ENCODE measurements around the gene OR51T1.

DNA sequence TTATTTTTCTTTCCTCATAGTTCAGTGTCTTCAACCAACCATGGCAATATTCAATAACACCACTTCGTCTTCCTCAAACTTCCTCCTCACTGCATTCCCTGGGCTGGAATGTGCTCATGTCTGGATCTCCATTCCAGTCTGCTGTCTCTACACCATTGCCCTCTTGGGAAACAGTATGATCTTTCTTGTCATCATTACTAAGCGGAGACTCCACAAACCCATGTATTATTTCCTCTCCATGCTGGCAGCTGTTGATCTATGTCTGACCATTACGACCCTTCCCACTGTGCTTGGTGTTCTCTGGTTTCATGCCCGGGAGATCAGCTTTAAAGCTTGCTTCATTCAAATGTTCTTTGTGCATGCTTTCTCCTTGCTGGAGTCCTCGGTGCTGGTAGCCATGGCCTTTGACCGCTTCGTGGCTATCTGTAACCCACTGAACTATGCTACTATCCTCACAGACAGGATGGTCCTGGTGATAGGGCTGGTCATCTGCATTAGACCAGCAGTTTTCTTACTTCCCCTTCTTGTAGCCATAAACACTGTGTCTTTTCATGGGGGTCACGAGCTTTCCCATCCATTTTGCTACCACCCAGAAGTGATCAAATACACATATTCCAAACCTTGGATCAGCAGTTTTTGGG, at the start of gene OR51T1:
- TF ChIP-seq POLR2A (IDR thresholded peaks at IDR 0.05), result no peak
- TF ChIP-seq, protein P1, sequence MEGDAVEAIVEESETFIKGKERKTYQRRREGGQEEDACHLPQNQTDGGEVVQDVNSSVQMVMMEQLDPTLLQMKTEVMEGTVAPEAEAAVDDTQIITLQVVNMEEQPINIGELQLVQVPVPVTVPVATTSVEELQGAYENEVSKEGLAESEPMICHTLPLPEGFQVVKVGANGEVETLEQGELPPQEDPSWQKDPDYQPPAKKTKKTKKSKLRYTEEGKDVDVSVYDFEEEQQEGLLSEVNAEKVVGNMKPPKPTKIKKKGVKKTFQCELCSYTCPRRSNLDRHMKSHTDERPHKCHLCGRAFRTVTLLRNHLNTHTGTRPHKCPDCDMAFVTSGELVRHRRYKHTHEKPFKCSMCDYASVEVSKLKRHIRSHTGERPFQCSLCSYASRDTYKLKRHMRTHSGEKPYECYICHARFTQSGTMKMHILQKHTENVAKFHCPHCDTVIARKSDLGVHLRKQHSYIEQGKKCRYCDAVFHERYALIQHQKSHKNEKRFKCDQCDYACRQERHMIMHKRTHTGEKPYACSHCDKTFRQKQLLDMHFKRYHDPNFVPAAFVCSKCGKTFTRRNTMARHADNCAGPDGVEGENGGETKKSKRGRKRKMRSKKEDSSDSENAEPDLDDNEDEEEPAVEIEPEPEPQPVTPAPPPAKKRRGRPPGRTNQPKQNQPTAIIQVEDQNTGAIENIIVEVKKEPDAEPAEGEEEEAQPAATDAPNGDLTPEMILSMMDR (IDR thresholded peaks at IDR 0.05), result no peak

Measured in tibial nerve (tissue), 3 donors.